ENCODE data around the gene IRGQ. TPM values are rescaled to one million over a fixed set of nuclear protein-coding genes. Genes with fewer than 3 reads are reported as not detected.

Gene IRGQ
- total RNA-seq, 1 experiment from 2014 or later, result 23.3 TPM

GRCh38 chr19:43584484-43584883, 11.4 kb downstream of the IRGQ start:
- intact Hi-C loops (cut with micrococcal nuclease; ENCODE audit: unreplicated experiment), result no loop called here
- no peak for TF ChIP-seq CTCF (conservative IDR thresholded peaks at IDR 0.05)
- no peak for TF ChIP-seq EZH2 (IDR thresholded peaks at IDR 0.05; ENCODE audit: low read depth)
- no peak overlapping the region for H3K4me3 ChIP-seq
- no peaks in the 10 kb centered on the region for H3K9me3 ChIP-seq (ENCODE audit: insufficient read depth, low read depth)
- ChIA-PET CTCF (interaction anchor here (0.6 kb wide), 2 partner anchors 29 to 78 kb away, joined by 3 to 5 read pairs; no protein-coding TSS in a partner anchor), POLR2A (ENCODE audit: unreplicated experiment) (no interaction called here)
- 0 out of 2 replicates have a peak, but pooled peaks cover 10% of the 10 kb centered on the region for H3F3A ChIP-seq (ENCODE audit: insufficient read depth, low read depth)
- H3K27ac ChIP-seq, result no peak overlapping the region
- H4K20me1 ChIP-seq (ENCODE audit: insufficient read depth), result no peaks in the 10 kb centered on the region
- H3K79me2 ChIP-seq (ENCODE audit: low read depth), result no peaks in the 10 kb centered on the region
- no peaks in the 10 kb centered on the region for H3K27me3 ChIP-seq (ENCODE audit: insufficient read depth, low read depth)
- no peak overlapping the region for H2AFZ ChIP-seq
- no peak for DNase-seq
- H3K4me2 ChIP-seq, result no peak overlapping the region
- no TSS peak for BruUV-seq (replicated peaks)
- no peaks in the 10 kb centered on the region for H3K36me3 ChIP-seq (ENCODE audit: low read depth)
- H3K9me2 ChIP-seq (ENCODE audit: insufficient read depth), result no peaks in the 10 kb centered on the region
- no peaks in the 10 kb centered on the region for H3K4me1 ChIP-seq (replicated peaks; ENCODE audit: insufficient read depth)

GRCh38 chr19:43582495-43582894, 13.4 kb downstream of the IRGQ start:
- intact Hi-C loops (cut with micrococcal nuclease; ENCODE audit: unreplicated experiment), result no loop called here
- Histone ChIP-seq H3K27me3 (ENCODE audit: insufficient read depth, low read depth) (no peaks in the 10 kb centered on the region), H3F3A (ENCODE audit: insufficient read depth, low read depth) (0 out of 2 replicates have a peak, but pooled peaks cover 6% of the 10 kb centered on the region), H3K79me2 (ENCODE audit: low read depth) (no peaks in the 10 kb centered on the region), H3K9me3 (ENCODE audit: insufficient read depth, low read depth) (no peaks in the 10 kb centered on the region), H3K4me3 (no peak overlapping the region), H2AFZ (no peak overlapping the region), H3K9me2 (ENCODE audit: insufficient read depth) (no peaks in the 10 kb centered on the region), H3K27ac (no peak overlapping the region), H3K36me3 (ENCODE audit: low read depth) (no peaks in the 10 kb centered on the region), H3K4me1 (replicated peaks; ENCODE audit: insufficient read depth) (no peaks in the 10 kb centered on the region), H3K4me2 (no peak overlapping the region), H4K20me1 (ENCODE audit: insufficient read depth) (no peaks in the 10 kb centered on the region)
- no TSS peak for BruUV-seq (replicated peaks)
- CTCF ChIA-PET, result no interaction called here
- POLR2A ChIA-PET (ENCODE audit: unreplicated experiment), result no interaction called here
- DNase-seq, result no peak
- no peak for TF ChIP-seq EZH2 (IDR thresholded peaks at IDR 0.05; ENCODE audit: low read depth)
- no peak for TF ChIP-seq CTCF (conservative IDR thresholded peaks at IDR 0.05)

GRCh38 chr19:43581467-43581866, 14.5 kb downstream of the IRGQ start:
- no peaks in the 10 kb centered on the region for H4K20me1 ChIP-seq (ENCODE audit: insufficient read depth)
- no peak for DNase-seq
- H3K79me2 ChIP-seq (ENCODE audit: low read depth), result no peaks in the 10 kb centered on the region
- no peak overlapping the region for H3K27ac ChIP-seq
- ChIA-PET CTCF (no interaction called here), POLR2A (ENCODE audit: unreplicated experiment) (no interaction called here)
- no peak overlapping the region for H2AFZ ChIP-seq
- TF ChIP-seq EZH2 (IDR thresholded peaks at IDR 0.05; ENCODE audit: low read depth) (no peak), CTCF (conservative IDR thresholded peaks at IDR 0.05) (no peak)
- H3K4me1 ChIP-seq (replicated peaks; ENCODE audit: insufficient read depth), result no peaks in the 10 kb centered on the region
- H3K4me3 ChIP-seq, result no peak overlapping the region
- H3K36me3 ChIP-seq (ENCODE audit: low read depth), result no peaks in the 10 kb centered on the region
- no TSS peak for BruUV-seq (replicated peaks)
- intact Hi-C loops (cut with micrococcal nuclease; ENCODE audit: unreplicated experiment), result no loop called here
- no peaks in the 10 kb centered on the region for H3K9me3 ChIP-seq (ENCODE audit: insufficient read depth, low read depth)
- H3K9me2 ChIP-seq (ENCODE audit: insufficient read depth), result no peaks in the 10 kb centered on the region
- no peaks in the 10 kb centered on the region for H3K27me3 ChIP-seq (ENCODE audit: insufficient read depth, low read depth)
- no peak overlapping the region for H3K4me2 ChIP-seq
- H3F3A ChIP-seq (ENCODE audit: insufficient read depth, low read depth), result 0 out of 2 replicates have a peak, but pooled peaks cover 6% of the 10 kb centered on the region

Data from PC-9 (cell line).